Measurements from ENCODE around the gene NUDCD2.

DNA sequence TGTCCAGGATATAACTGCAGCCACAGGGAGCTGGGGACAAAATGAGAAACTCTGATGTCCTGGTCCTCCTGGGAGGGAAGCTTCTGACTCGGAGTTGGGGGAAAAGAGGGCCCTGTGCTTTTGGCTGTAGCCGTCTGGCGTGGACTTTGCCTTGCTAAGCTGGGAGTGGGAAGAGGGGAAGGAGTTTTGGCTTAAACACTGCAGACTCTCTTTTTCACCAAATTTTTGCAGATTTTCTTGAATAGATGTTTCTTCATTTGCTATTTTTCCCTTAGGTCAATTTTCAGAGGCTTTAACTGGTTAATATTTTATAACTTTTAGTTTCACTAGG lies 29.8 kb upstream of the NUDCD2 start:
- TF ChIP-seq FOXJ3 (CRISPR knock-in tag; IDR thresholded peaks at IDR 0.05) (no peak), PRPF4 (IDR thresholded peaks at IDR 0.05; ENCODE audit: insufficient read depth, low read depth, low read length, poor library complexity, severe bottlenecking) (no peak), ZNF274 (IDR thresholded peaks at IDR 0.05; ENCODE audit: borderline replicate concordance, low read depth, low read length) (no peak), IRF1 (CRISPR knock-in tag; IDR thresholded peaks at IDR 0.05; ENCODE audit: borderline replicate concordance) (no peak), PTBP1 (IDR thresholded peaks at IDR 0.05; ENCODE audit: low read depth, low read length) (no peak)

All from K562 (cell line).